Suppressor macrophage treated with lipopolysaccharide for 1 hour (primary cell): ENCODE data around the gene YIPF2.

ENCODE experiments used
- DNase-seq, 3 donors: peaks; one replicate each; pipeline ENCODE4 v3.0.0-alpha.2; 2020 to 2022

Gene YIPF2

GRCh38 chr19:10872546-10873107 is 55.8 kb downstream of the YIPF2 start:
- no peak for DNase-seq
